Smooth muscle cell (in vitro differentiated cells): ENCODE results near the gene KCNJ9. TPM values are rescaled to one million over a fixed set of nuclear protein-coding genes. Genes with fewer than 3 reads are reported as not detected.

Experiments used
- DNase-seq: peaks from one replicate; lab custom pipeline; 2025; ENCODE audit not compliant: unreplicated experiment; lab: John Stamatoyannopoulos, UW
- H2AFZ ChIP-seq: fragments of 200-600 bp; sonication (generic); 2 replicates; pipeline ENCODE4 v1.6.0; 2016; ENCODE audit warnings: antibody characterized with exemption, low read depth, mild to moderate bottlenecking
- H3F3A ChIP-seq: fragments of 200-600 bp; sonication (generic); 2 replicates; pipeline ENCODE4 v1.6.0; 2017; ENCODE audit warnings: antibody characterized with exemption, low read depth
- H3K27ac ChIP-seq: fragments of 200-600 bp; sonication (generic); 2 replicates; pipeline ENCODE4 v1.5.1; 2016; ENCODE audit warnings: low read depth, mild to moderate bottlenecking
- H3K27me3 ChIP-seq: fragments of 200-600 bp; sonication (generic); 2 replicates; pipeline ENCODE4 v1.6.1; 2016; ENCODE audit warnings: low read depth, mild to moderate bottlenecking
- H3K36me3 ChIP-seq: fragments of 200-600 bp; sonication (generic); 2 replicates; pipeline ENCODE4 v1.5.1; 2016; ENCODE audit warnings: low read depth
- H3K4me1 ChIP-seq: fragments of 200-600 bp; sonication (generic); 2 replicates; pipeline ENCODE4 v1.5.1; 2016; ENCODE audit warnings: low read depth
- H3K4me2 ChIP-seq: fragments of 200-600 bp; sonication (generic); 2 replicates; pipeline ENCODE4 v1.6.0; 2016; ENCODE audit warnings: mild to moderate bottlenecking
- H3K4me3 ChIP-seq: fragments of 200-600 bp; sonication (generic); 2 replicates; pipeline ENCODE4 v1.5.1; 2016; ENCODE audit warnings: mild to moderate bottlenecking
- H3K79me2 ChIP-seq: fragments of 200-600 bp; sonication (generic); 2 replicates; pipeline ENCODE4 v1.6.0; 2016; ENCODE audit warnings: low read depth, mild to moderate bottlenecking
- H3K9ac ChIP-seq: fragments of 200-600 bp; sonication (generic); 2 replicates; pipeline ENCODE4 v1.6.0; 2016; ENCODE audit warnings: low read depth
- H3K9me3 ChIP-seq: fragments of 200-600 bp; sonication (generic); replicated peaks from 2 replicates; pipeline ENCODE4 v1.5.1; 2016; ENCODE audit warnings: low read depth
- H4K20me1 ChIP-seq: fragments of 200-600 bp; sonication (generic); 2 replicates; pipeline ENCODE4 v1.6.0; 2016; ENCODE audit warnings: low read depth
- WGBS: methylation state at CpG from one replicate; pipeline ENCODE4 v1.1.7; 2016; ENCODE audit warnings: low lambda C conversion rate; 5-methylcytosine and 5-hydroxymethylcytosine counted together
- polyA plus RNA-seq: library from polyadenylated mRNA; unstranded; fragments of >200 nt; fragmentation: Nextera tagmentation; extraction: Ambion mirVana; gene quantifications from 2 replicates; pipeline ENCODE4 v1.2.1, GENCODE V29; 2016
- total RNA-seq: library from RNA; depleted of rRNA; stranded (reverse); fragments of >200 nt; gene quantifications from 2 replicates; pipeline ENCODE4 v1.2.3, GENCODE V29; 2014
- TF ChIP-seq, protein P1 (sequence below): fragments of 200-600 bp; sonication (generic); IDR thresholded peaks from 2 replicates; pipeline ENCODE4 v1.5.1; 2017; ENCODE audit warnings: borderline replicate concordance, mild to moderate bottlenecking, antibody characterized with exemption; ENCODE audit not compliant: insufficient read depth, poor library complexity, severe bottlenecking

Gene KCNJ9
- total and polyA plus RNA-seq, 2 experiments from 2014 or later: not detected

- Histone ChIP-seq H3K9ac (no peak overlapping the region), H3K4me3 (no peak overlapping the region), H2AFZ (no peak overlapping the region), H3K4me2 (no peak overlapping the region), H3K4me1 (peaks cover 24% of the 10 kb centered on the region), H3F3A (no peaks in the 10 kb centered on the region), H3K79me2 (no peaks in the 10 kb centered on the region), H3K27me3 (no peaks in the 10 kb centered on the region), H3K9me3 (no peaks in the 10 kb centered on the region), H3K27ac (no peak overlapping the region), H3K36me3 (no peaks in the 10 kb centered on the region), H4K20me1 (no peaks in the 10 kb centered on the region)
- TF ChIP-seq, protein P1, sequence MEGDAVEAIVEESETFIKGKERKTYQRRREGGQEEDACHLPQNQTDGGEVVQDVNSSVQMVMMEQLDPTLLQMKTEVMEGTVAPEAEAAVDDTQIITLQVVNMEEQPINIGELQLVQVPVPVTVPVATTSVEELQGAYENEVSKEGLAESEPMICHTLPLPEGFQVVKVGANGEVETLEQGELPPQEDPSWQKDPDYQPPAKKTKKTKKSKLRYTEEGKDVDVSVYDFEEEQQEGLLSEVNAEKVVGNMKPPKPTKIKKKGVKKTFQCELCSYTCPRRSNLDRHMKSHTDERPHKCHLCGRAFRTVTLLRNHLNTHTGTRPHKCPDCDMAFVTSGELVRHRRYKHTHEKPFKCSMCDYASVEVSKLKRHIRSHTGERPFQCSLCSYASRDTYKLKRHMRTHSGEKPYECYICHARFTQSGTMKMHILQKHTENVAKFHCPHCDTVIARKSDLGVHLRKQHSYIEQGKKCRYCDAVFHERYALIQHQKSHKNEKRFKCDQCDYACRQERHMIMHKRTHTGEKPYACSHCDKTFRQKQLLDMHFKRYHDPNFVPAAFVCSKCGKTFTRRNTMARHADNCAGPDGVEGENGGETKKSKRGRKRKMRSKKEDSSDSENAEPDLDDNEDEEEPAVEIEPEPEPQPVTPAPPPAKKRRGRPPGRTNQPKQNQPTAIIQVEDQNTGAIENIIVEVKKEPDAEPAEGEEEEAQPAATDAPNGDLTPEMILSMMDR: no peak
- WGBS: 96% methylated on average over 3 of the region's 3 CpGs
- no peak for DNase-seq
These were observed 37.6 kb downstream of the KCNJ9 start for GRCh38 chr1:160118928-160119327.

DNA sequence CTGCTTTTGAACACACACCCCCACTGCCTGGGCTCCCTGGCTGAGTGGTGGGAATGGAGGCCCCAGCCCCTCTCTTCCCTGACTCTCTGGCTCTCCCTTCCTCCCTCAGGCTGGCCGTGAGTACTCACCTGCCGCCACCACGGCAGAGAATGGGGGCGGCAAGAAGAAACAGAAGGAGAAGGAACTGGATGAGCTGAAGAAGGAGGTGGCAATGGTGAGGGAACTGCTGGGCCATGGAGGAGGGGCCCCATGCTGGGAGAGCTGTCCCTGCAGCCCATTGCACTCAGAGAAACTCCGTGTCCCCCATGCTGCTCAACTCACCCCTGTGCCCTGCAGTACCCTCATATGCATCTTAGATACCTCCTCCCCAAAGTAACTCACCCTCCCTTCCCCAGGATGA, 39.5 kb downstream of the KCNJ9 start:
- Histone ChIP-seq H3K27ac (no peak overlapping the region), H3K4me3 (no peak overlapping the region), H2AFZ (no peak overlapping the region), H3K36me3 (no peaks in the 10 kb centered on the region), H3K79me2 (no peaks in the 10 kb centered on the region), H3K27me3 (no peaks in the 10 kb centered on the region), H4K20me1 (no peaks in the 10 kb centered on the region), H3K4me2 (no peak overlapping the region), H3K9ac (no peak overlapping the region), H3F3A (no peaks in the 10 kb centered on the region), H3K4me1 (peaks cover 10% of the 10 kb centered on the region), H3K9me3 (no peaks in the 10 kb centered on the region)
- no peak for DNase-seq
- TF ChIP-seq, protein P1: no peak
- 88% methylated on average over 5 of the region's 5 CpGs for WGBS

DNA sequence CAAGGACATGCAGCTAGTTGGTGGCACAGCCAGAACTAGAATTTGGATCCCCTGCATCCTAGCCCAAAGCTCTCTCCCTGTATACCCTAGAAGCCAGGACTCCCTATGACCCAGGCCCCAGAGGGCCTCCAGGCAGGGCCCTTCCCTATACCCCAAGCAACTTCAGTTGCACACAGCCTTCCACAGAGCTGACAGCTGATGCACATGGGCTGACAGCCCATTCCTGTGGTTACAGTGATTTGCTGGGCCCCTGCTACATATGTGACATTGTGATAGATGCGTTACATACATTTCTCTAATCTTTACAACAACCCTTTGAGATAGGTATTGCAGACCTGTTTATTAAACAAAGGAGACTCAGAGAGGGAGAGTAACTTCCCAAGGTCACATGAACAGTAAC, 40.0 kb downstream of the KCNJ9 start:
- Histone ChIP-seq H3F3A (no peaks in the 10 kb centered on the region), H3K9me3 (no peaks in the 10 kb centered on the region), H3K4me3 (no peak overlapping the region), H3K27ac (no peak overlapping the region), H3K4me1 (peaks cover 10% of the 10 kb centered on the region), H2AFZ (no peak overlapping the region), H3K36me3 (no peaks in the 10 kb centered on the region), H3K9ac (no peak overlapping the region), H3K4me2 (no peak overlapping the region), H3K79me2 (no peaks in the 10 kb centered on the region), H4K20me1 (no peaks in the 10 kb centered on the region), H3K27me3 (no peaks in the 10 kb centered on the region)
- TF ChIP-seq, protein P1: no peak
- DNase-seq: no peak
- 63% methylated on average over 1 of the region's 1 CpG for WGBS

GRCh38 chr1:160122978-160123495, 41.7 kb downstream of the KCNJ9 start:
- Histone ChIP-seq H2AFZ (no peak overlapping the region), H3K27ac (no peak overlapping the region), H3K4me3 (no peak overlapping the region), H4K20me1 (no peaks in the 10 kb centered on the region), H3K36me3 (no peaks in the 10 kb centered on the region), H3K4me1 (peaks cover 7% of the 10 kb centered on the region), H3K79me2 (no peaks in the 10 kb centered on the region), H3K27me3 (no peaks in the 10 kb centered on the region), H3K4me2 (no peak overlapping the region), H3K9me3 (no peaks in the 10 kb centered on the region), H3K9ac (no peak overlapping the region), H3F3A (no peaks in the 10 kb centered on the region)
- 91% methylated on average over 16 of the region's 16 CpGs for WGBS
- TF ChIP-seq, protein P1: no peak
- no peak for DNase-seq
